UCSD-AML1 (cell line): ENCODE results near the gene TENM3.
"Not testable (repeated sequence)": the region's sequence is repeated elsewhere in the genome, so short reads cannot be mapped to it uniquely, and the experiment has no call there.

Experiments
- DNase-seq: peaks from one replicate; lab custom pipeline; 2025; ENCODE audit not compliant: unreplicated experiment; lab: John Stamatoyannopoulos, UW

Gene TENM3

DNA sequence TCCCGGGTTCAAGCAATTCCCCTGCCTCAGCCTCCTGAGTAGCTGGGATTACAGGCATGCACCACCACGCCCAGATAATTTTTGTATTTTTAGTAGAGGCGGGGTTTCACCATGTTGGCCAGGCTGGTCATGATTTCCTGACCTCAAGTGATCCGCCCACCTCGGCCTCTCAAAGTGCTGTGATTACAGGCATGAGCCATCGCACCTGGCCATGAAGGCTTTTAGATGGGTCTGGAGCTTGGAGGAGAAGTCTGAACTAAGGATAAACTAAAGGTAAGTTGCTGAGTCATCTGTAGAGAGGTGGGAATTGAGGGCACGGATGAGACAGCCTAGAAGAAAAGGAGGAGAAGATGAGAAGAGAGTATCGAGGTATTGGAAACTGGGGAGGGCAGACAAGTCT, at the start of gene TENM3:
TENM3 (plus strand) TSS at position 199 of the 400 bp plus-strand sequence. CDS start 80,619 bp downstream, outside the sequence.
- not testable (repeated sequence) for DNase-seq

DNA sequence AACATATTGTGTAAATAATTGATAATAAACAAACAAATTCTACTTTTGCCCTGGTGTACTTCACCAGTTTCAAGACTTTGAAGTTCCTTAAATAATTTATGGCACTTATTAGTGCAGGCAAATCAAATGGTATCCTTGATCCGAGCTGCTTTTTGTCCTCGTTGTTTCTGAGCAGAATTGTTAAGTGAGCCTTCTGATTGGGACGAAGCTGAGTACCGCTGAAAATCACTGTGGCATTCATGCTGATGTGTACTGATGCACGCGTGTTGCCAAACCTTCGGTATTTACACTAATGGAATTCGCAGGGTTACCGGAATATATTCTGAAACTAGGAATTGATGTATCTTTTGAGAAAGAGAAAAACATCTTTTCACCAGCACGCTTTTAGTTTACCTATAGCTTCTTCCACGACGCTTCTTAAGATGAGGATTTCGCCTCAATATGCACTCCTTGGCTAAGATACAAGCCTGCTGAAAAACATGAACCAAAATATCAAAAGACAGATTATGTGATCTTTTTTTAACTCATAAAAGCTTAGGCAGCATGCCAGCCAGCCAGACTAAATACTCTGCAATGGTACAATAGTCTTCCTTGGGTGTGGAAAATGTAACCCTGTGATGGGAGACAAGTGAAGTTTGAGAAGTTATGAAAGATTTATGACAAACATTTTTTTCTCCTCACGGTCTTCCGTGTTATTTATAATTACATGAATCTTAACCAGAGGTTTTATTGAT, 48.9 kb upstream of the TENM3 start:
- DNase-seq, result no peak

DNA sequence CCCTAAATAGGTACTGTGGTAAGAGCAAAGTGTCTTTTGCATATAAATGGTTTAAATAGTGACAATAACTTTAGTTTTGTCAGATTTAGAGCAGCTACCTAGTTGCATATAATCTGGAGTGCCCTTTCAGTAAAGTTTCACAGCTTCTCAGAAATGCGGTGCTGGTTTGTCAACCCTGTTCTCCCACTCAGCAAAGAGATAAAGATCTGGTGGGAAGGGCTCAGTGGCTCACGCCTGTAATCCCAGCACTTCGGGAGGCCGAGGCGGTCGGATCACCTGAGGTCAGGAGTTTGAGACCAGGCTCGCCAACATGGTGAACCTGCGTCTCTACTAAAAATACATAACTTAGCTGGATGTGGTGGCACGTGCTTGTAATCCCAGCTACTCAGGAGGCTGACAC, 45.6 kb upstream of the TENM3 start:
- no peak for DNase-seq

- no peak for DNase-seq
Measured at GRCh38 chr4:182201871-182202270, 41.3 kb upstream of the TENM3 start.

- no peak for DNase-seq
Measured at GRCh38 chr4:182202650-182203049, 40.6 kb upstream of the TENM3 start.

DNA sequence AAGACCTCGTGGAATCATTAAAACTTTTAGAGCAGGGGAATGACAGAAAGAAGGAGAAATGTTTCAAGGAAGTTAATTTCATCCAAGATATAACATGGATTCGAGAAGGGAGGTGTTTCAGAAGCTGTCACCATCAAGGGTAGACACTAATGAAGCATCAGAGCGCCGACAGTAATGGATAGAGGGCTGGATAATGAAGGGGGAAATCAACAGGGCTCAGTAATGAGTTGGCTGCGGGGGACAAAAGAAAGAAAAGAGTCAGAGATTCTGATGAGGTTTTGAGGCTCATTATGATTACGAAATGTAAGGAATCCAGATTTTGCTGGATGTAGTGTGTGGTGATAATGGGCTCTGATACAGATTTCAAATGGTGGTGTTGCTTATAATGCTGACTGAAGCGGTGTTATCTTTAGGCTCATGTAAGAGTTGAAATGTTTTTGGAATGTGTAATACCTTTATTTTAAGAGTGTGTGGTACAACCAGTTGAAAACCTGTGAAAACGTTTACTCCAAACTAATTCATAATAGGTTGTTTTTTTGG, 39.3 kb upstream of the TENM3 start:
- DNase-seq, result no peak

DNA sequence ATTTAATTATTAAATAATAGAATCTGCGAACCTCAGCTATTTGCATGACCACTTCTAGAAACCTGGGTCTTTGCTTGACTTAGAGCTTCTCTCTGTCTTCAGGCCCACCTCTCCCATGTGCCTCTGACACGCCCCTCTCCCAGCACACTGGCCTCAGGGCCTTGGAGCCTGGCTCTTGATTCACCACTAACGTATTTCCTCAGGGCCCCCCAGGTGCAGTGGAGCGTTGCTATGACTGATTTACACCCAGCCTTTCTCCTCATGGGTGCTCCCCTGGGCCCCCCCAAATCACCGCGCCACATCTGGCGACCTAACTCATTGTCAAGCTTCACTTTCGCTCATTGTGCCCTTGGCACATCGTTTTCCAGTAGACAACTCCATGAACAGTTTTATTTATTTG, 37.9 kb upstream of the TENM3 start:
- DNase-seq, result no peak

DNA sequence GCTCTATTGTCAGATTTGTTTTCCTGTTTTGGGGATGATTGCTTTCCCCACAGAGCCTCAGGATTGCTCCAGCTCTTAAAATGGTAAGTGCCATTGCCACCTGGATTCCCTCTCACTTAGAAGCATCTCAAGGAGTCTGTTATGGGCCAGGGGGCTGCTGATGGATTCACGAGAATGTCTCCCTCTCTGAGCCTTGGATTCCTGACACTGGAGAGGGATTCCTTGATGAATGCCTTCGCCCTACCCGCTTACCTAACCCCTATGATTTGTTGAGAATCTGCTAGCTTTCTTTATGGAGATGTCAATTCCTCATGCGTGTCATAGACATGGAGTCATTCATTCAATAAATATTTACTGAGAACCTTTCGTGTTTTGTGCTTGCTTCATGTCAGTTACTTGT, 36.9 kb upstream of the TENM3 start:
- DNase-seq, result no peak

GRCh38 chr4:182206916-182207315, 36.3 kb upstream of the TENM3 start:
- DNase-seq, result no peak

DNA sequence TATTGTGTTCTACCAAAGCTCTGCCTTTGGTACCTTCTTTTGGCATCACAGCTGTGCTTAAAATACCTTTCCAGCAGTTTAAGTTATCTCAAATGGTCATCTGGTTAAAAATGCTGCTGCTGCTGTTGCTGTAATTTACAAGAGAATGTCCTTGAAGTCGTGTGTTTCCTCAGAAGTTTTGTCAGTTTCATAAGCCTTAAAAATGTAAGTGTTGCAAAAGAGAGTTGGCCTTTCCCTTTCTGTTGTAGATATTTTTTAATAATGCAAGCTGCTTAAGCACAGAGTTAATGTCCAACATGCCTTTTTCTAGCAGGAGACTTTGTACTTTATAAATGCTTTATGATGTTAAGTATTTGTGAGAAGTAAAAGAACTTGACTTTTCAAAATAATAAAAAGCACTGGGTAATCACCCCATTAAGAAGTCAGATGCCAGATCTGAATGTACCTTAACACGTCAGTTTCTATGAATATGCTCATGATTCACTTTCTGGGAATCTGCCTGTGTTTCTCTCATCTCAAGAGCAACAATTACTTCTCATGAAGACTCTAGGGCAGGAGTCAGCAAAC, 35.3 kb upstream of the TENM3 start:
- DNase-seq, result no peak

DNA sequence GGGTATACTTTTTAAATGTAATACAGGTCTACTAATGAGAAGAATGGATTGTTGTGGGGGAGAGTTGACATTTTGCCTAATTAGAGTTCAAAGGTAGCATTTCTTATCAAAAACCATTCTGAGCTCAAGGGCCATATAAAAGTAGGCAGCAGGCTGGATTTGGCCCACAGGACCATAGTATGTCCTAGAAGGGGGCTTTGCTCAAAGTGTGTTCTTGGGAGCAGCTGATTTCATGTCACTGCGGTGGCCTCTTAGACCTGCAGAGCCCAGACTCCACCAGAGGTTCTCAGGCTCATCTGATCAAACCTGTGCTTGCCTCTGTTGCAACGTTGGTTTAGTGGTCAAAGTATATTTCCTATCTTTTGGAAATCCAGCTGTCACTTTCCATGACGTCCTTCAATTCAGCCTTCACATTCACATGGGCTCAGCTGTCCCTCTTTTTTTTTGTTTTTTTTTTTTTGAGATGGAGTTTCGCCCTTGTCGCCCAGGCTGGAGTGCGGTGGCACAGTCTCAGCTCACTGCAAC, 34.6 kb upstream of the TENM3 start:
- no peak for DNase-seq

GRCh38 chr4:182212211-182212761, 30.9 kb upstream of the TENM3 start:
- DNase-seq, result no peak

GRCh38 chr4:182213004-182213403, 30.2 kb upstream of the TENM3 start:
- no peak for DNase-seq

DNA sequence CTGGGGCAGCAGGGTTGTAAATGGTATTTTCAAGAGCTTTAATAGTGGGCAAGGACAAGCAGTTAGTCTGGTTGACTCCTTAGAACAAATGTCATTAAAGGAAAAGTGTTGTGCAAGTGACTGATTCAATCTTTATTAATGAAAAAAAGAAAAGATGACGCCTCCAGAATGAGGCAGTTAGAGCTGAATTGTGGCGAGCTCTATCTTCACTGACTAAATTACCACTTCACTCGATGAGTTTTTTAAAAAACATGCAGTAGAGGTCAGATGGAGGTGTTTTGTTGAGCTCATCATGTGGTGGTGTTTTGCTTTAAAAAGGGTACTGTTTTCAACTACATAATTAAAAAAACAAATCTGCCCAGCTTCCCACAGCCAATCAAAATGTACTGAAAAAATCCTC, 28.1 kb upstream of the TENM3 start:
- no peak for DNase-seq

- DNase-seq, result no peak
Measured at GRCh38 chr4:182216005-182216404, 27.2 kb upstream of the TENM3 start.

DNA sequence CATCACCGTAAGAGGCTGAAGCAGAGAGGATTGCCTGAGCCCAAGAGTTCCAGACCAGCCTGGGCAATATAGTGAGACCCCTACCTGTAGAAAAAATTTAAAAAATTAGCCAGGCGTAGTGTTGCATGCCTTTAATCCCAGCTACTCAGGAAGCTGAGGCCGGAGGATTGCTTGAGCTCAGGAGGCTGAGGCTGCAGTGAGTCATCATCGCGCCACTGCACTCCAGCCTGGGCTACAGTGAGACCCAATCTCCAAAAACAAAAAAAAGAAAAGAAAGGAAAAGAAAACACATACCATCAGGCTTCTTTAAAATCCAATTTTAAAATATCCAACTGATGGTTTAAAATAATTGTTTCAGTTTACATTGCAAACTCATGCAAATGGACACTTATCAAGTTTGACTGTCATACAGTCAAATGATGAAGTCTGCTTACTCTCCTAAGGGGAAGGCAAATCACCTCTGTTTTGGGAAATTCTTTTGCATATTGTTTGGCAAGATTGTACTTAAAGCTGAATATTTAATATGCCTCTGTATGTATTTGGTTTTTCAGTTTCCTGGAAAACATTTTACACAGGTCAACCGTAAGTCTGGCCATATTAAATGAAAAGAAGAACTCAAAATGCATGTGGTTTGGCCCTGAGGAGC, 23.7 kb upstream of the TENM3 start:
- DNase-seq, result no peak

GRCh38 chr4:182221987-182222386, 21.2 kb upstream of the TENM3 start:
- DNase-seq, result no peak

DNA sequence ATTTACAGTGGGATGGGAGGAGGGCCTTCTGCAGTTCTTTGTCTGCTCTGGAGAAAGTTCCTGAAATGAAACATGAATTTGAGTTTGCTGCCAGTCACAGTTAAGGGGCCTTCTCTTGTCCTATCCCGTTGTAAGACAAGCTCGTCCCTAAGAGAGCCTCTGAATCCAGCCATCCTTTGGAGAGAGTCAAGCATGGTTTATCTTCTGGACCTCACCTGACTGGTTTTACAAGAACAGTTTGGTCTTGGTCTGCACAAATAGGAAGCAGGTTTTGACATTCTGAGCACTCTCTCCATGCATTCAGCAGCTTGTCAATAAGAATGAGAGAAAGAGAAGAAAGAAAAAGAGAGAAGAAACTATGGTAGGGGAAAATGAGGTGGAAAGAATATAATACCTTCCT, 20.4 kb upstream of the TENM3 start:
- no peak for DNase-seq

DNA sequence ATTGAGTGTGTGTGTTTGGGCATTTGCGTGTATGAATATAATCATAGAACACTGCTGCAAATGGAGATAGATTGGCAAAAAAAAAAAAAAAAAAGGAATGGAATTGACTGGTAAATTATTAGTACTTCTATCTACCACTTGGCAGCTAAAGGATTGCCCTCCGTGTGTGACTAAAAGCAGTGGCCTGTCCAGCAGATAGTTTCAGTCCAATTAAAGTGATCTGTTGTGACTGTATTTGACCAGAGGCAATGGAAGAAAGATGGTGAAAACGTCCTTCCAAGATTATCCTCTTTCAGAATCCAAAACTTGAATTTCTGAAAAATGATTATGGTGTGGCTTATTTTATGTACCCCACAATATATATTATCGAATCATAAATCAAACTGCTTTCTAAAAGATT, 19.5 kb upstream of the TENM3 start:
- no peak for DNase-seq

DNA sequence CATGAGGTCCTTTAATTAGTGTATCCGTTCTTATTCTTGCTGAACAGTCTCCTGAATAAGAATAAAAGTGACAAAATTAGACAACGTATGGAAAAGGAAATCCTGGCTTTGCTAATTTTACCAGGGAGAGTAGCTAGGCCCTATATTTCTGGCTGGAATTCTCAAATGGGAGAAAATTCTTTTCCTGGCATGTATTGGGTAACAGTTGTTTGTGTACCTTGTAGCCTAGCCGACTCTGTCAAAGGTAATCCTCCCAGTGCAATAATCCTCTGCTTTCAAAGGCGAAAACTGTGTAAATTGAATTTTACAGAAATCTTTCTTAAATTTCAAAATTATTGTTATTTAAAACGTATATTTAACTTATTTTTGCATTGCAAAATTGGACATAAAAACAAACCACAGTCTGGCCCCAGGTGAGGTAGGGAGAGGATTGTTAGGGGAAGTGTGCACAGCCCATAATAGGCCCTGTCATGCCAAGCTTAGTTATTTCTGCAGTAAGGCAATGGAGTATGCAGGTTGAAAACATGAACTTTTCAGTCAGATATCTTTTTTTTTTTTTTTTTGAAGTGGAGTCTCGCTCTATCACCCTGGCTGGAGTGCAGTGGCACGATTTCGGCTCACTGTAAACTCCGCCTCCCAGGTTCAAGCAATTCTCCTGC, 18.9 kb upstream of the TENM3 start:
- no peak for DNase-seq

- DNase-seq, result no peak
Measured at GRCh38 chr4:182225257-182225852, 17.8 kb upstream of the TENM3 start.
